Measurements from ENCODE around the gene SNAPC2.
"Not testable (repeated sequence)": the region's sequence is repeated elsewhere in the genome, so short reads cannot be mapped to it uniquely, and the experiment has no call there.

Gene SNAPC2

DNA sequence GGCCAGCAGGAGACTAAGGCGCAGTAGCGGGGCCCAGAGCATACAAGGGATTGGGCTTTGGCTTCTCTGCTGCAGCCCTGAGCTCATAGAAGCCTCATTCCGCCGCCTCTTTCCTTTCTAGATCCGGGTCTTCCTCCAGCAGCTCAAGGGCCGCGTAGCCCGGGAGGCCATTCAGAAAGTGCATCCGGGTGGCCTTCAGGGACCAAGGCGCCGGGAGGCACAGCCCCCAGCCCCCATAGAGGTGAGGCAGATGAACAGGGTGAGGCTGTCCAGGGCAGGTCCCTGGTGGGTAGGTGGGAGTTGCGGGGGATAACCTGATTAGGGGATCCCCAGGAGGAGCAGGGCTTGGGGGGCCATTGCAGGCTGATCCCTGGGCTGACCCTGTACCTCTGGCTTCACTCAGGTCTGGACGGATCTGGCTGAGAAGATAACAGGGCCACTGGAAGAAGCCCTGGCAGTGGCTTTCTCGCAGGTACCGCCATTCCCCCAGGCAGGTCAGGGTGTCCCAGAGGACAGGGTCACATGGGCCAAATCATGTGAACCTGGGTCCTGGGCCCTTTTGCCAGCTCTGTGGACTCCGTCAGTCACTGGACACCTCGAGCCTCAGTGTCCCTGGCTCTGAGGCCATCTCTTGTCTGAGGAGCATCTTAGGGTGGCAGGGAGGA lies 1.3 kb downstream of the SNAPC2 start:
- DNase-seq (ENCODE audit: low read depth) = no peak

DNA sequence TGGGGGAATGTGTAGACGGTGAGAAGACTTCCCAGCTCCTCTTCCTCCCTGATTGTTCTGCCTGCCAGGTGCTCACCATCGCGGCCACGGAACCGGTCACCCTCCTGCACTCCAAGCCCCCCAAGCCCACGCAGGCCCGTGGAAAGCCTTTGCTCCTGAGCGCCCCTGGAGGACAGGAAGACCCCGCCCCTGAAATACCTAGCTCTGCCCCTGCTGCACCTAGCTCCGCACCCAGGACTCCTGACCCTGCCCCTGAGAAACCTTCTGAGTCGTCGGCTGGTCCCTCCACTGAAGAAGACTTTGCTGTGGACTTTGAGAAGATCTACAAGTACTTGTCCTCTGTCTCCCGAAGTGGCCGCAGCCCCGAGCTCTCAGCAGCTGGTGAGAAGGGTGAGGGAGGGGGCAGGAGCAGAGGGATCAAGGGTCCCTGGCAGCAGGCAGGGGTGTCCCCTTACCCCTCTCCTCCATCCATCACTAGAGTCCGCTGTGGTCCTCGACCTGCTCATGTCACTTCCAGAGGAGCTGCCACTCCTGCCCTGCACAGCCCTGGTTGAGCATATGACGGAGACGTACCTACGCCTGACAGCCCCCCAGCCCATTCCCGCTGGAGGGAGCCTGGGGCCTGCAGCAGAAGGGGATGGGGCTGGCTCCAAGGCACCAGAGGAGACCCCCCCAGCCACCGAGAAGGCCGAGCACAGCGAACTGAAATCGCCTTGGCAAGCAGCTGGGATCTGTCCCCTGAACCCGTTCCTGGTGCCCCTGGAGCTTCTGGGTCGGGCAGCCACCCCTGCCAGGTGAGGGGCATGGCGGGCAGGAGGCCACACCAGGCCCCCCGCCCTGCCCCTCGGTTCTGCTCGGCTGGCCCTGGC lies 2.1 kb downstream of the SNAPC2 start:
- DNase-seq (ENCODE audit: low read depth) = no peak

DNA sequence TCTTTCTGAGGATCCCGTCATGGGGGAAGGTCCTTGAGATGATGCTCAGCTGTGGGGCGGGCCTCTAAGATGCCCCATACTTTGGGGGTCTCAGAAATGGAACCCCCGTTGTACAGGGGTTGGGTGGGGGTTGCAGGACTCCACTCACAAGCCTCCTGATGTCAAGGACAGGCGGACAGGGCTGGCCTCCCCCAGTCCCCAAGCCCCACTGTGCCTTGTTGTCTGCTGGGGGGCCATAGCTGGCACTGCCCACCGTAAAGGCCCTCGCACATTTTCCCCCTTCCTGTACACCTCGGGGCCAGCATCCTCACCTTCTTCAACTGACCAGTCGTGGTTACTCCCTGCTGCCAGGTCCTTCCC lies 2.7 kb downstream of the SNAPC2 start:
- DNase-seq (ENCODE audit: low read depth) = no peak

DNA sequence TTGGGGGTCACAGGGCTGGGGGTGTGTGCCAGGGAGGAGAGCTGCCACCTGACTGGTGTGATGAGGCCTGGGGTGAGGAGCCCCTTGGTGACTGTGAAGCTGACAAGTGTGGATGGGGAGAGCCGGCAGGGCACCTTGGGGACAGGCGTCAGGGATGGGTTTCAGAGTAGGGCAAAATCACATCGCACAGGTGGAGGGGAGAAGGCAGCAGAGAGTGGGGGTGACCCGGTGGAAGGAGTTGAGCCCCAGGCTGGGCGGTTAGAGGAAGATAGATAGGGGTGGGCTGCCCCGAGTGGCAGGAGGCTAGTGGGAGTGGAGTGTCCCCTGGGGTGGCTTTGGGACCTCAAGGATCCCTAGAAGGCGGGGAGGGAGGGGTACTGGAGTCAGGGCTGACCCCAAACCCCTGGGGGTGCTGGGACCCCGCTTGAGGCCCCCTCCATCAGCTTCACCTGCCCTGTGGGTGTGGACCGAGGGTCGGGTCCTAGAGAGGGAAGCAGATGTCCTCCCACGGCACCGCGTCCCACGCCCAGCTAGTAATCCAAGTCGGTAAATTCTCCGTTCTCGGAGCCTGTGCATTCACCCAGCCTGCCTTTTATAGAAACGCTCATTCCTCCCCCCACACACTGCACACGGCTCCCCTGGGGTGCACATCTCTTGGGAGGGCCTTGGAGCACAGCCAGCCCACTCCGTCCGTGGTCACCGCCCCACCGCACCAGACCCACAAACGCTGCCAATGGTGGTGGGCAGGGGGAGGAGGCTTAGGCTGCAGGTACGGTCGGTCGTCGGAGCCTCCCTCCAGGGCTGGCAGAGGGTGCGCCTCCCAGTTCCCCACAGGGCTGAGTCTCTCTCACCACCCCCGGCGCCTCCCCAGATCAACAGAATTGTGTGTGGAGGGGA lies 3.4 kb downstream of the SNAPC2 start:
- no peak for DNase-seq (ENCODE audit: low read depth)

DNA sequence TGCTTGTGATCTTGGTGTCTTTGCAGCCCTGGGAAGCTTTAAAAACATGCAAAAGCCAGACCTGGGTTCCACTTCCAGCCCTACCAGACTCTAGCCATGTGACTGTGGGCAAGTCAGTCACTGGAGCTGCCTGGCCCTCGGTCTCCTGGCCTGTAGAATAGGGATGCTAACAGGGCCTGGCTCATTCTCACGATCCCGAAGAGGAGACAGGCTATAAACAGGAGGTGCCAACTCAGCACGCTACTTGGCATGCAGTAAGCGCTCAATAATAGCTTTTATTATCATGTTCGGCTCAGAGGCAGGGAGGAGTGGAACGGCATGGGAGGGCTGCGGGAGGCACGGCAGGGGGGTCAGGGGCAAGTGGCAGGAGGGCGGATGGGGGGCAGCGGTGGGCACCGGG lies 4.1 kb downstream of the SNAPC2 start:
- DNase-seq (ENCODE audit: low read depth) = no peak

DNA sequence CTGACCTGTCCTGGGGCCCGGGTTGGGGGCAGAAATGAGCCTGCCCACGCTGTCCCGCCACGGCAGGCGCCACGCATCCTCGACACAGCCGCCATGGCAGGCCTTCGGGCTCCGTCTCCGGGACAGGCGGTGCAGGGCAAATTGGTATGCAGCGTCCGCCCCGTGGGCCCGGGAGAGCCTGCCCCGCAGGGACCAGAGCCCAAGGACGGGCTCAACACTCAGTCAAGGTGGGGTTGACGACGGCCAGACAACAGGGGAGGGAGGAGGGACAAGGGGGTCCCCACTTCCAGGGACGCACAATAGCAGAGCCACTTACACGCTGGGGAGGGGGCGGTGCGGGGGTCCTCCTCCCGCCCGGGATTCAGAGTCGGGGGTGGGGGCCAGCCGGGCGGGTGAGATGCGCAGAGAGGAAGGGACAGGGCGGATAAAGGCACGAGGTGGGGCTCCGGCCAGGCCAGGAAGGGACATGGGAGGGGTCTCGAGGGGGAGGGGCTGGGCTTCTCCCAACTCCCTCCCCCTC lies 4.6 kb downstream of the SNAPC2 start:
- no peak for DNase-seq (ENCODE audit: low read depth)

DNA sequence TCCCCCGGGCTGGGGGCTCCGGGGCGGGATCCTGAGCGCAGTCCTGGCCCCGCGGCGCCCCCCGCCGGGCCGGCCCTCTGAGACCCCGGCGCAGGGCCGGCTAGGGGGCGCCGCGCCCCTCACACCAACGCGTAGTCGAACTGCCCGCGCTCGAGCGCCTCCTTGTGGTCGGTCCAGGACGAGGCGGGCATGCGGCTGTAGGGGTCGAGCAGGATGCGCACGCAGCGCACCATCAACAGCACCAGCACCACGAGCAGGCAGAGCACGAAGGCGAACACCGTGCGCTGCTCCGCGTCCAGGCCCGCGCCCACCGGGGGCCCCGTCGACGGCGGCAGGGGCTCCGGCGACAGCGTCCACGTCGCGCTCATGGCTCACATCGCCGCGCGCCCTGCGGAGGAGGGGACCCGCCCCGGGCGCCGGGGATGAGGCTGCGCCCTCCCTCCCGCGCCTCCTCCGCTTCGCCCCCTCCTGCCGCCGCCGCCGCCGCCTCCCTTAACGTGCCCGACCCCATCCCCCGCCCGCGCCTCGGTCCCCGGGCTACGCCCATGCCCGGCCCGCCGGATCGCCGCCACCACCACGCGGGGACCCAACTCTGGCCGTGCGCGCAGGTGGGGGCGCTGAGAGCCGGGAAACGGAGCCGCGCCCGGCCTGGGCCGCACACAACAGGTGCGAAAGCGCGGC lies 5.2 kb downstream of the SNAPC2 start:
- DNase-seq (ENCODE audit: low read depth) = peak; percentile 56

DNA sequence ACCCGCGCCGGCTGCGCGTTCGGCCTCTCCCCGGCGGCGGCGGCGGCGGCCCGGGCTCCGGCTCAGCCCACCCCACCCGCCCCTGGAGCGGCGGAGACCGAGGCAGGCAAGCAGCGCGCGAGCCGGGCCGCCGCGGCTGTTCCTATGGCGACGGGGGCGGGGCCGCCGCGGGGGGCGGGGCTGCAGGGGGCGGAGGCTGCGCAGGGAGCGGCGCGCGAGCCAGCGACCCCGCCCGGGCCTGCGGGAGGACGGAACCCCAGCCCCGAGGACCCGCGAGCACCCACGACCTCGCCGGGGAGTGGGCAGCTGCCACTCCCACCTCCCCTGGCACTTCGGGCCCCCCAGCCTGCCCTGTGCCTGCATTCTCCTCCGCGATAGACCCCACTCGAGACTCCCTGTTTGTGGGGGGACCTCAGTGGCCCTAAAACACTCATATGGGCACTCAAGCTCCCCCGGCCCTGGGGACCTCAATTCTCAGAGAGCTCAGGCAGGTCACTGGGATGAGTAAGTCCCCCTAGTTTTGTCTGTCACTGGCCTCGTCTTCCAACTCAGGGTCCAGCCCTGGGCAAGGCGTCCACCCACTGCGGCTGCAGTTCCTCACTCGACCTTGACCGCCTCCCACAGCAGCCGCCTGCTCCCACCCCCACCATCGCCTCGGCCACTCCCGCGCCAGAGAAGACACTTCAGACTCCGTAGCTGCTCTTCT lies 6.0 kb downstream of the SNAPC2 start, which contains the start of gene CTXN1:
Gene CTXN1 (minus strand): TSS at position 115 of the 706 bp plus-strand sequence. CDS start 597 bp downstream, outside the sequence.
- DNase-seq (ENCODE audit: low read depth) = peak; percentile 79

DNA sequence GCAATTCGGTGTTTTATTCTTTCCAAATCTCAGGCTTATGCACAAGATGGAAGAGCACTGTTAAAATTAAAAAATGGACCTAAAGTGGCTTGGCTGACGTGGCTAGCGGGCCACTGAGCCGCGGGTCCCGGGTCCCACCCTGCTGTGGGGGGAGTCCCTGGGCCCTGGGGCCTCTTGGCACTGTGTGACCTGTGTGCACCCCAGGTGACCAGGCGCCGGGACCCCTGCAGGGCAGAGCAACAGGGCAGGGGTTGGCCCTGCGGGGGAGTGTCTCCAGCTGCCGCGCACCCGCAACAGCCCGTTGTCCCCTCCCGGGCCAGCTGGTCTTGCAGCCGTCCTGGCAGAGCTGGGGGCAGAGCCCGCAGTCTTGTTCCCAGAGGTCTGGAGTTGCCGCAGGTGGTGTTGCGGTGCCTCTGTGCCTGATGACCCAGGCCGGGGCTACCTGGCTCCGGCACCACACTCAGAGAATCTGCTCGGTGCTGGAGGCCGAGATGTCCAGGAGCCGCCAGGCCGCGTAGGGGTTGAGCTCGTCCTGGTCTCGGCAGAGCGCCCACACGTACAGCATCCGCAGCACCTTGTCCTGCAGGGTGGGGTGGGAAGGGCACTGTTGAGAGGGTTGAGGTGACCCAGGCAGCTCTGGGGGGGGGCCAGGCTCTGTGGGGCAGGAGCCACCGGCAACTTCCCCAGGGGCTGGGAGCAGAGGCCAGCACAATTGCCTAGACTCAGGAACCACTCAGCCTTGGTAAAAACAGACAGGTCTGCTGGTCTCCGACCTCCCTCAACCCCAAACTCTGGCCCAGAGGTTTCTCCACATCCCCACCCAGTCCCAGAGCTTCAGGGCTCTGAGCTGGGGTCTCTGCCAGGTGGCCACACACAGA lies 6.8 kb downstream of the SNAPC2 start:
- DNase-seq (ENCODE audit: low read depth) = no peak

DNA sequence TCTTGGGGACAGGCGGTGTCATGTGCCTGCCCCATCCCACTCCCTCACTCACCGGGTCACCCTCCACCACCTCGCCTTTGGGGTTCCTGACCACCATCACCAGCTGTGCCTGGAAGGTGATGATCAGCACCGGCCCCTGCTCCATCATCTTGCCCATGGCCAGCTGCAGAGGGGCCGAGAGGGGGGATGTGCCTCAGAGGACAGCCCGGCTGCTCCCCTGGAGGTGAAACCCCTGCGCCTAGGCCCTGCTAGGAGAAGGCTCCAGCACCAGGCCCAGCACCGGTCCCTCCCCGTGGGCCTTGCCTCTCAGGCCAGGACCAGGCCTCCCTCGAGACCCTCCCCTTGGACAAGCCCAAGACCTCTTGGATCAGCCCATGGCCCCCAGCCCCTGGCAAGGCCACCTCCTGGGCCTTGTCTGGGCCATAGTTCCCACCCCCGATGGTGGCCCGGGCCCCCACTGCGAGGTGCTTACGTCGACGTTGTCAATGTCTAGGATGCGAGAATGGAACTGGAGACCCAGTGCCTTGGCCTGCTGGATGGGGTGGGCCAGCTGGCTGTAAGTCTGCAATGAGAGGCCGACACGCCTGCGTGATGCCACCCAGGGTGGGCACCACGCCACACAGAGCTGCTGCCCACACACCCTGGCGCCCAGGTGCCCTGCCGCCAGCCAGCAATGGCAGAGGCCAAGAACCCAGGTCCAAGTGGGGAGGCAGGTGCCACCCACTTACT lies 7.6 kb downstream of the SNAPC2 start:
- no peak for DNase-seq (ENCODE audit: low read depth)

DNA sequence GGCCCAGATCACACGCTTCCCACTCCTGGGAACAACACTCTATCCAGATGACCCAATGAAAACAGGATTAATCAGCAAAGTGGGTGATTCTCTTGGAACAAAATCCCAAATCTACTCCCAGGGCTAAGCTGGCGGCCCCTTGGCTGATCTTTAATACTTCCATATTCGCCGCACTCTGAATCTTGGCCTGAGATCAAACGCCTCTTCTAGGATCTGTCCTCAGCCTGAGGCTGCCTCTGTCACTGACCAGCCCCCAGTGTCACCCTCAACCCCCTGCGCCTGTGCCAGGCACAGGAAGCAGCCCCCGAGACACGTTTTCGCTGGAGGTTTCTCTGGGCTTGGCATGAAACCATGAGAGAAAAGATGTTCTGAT lies 8.2 kb downstream of the SNAPC2 start:
- DNase-seq (ENCODE audit: low read depth) = no peak

DNA sequence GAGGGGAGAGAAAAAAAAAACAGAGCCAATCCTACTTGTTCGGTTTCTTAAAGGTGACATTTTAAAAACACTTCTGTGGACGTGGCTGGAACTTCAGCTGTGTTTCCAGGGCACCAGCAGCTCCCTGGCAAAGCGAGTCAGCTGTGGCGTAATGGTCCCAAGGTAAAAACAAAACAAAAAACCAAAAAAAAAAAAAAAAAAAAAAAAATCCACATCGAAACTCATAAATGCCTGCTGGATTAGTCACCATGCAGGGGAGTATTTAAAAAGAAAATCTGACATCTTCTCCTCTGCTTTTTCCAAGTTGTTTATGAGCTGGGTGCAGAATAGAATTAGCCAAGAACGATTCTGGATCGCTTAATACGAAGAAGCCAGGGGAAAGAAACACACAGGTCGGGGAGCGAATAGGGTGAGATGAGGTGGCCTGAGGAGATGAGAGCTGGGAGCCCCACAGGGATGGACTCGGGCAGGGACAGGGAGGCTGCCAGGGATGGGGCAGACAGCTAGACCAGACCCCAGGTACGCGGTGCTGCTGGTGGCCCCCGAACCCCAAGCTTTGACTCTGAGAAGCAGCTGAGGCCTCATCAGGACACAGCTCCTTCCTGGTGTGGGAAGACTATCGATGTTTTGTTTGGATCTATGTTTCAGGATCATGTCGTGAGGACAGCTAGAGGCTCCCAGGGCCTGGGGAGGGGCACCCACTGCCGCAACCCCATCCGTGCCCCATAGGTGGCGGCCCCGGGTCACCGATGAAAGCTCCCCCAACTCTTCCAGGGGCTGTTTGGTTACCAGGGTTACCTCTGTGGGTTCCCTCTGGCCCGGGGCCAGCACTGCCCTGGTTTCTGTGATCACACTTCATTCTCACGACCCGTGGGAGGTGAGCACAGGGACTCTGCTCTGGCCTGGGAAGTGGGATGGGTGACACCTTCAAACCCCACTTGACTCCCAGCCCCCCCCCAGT lies 8.9 kb downstream of the SNAPC2 start:
- no peak for DNase-seq (ENCODE audit: low read depth)

DNA sequence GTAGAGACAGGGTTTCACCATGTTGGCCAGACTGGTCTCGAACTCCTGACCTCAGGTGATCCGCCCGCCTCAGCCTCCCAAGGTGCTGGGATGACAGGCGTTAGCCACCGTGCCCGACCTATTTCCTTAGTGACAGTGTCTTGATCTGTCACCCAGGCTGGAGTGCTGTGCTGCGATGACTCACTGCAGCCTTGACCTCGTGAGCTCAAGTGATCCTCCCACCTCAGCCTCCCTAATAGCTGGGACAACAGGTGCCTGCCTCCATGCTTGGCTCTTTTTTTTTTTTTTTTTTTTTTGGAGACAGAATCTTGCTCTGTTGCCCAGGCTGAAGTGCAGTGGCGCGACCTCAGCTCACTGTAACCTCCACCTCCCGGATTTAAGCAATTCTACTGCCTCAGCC lies 9.9 kb downstream of the SNAPC2 start:
- DNase-seq (ENCODE audit: low read depth) = not testable (repeated sequence)

DNA sequence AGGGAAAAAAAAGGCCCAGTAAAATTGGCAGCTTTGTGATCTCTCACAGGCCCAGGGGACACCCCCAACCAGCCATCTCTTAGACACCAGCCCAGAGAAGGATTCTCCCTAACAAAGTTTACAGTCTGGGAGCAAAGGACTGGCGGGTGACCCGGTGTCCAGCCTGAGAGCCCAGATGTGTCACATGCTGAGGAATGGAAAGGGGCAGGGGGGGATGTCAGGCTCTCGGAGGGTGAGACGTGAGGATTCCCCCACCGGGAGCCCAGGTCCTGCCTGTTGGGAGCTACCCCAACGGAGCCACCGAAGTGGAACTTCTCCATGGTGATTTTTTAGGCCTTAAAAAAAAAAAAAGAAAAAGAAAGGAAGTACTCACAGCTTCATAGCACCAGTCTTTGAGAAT lies 10.6 kb downstream of the SNAPC2 start:
- no peak for DNase-seq (ENCODE audit: low read depth)

DNA sequence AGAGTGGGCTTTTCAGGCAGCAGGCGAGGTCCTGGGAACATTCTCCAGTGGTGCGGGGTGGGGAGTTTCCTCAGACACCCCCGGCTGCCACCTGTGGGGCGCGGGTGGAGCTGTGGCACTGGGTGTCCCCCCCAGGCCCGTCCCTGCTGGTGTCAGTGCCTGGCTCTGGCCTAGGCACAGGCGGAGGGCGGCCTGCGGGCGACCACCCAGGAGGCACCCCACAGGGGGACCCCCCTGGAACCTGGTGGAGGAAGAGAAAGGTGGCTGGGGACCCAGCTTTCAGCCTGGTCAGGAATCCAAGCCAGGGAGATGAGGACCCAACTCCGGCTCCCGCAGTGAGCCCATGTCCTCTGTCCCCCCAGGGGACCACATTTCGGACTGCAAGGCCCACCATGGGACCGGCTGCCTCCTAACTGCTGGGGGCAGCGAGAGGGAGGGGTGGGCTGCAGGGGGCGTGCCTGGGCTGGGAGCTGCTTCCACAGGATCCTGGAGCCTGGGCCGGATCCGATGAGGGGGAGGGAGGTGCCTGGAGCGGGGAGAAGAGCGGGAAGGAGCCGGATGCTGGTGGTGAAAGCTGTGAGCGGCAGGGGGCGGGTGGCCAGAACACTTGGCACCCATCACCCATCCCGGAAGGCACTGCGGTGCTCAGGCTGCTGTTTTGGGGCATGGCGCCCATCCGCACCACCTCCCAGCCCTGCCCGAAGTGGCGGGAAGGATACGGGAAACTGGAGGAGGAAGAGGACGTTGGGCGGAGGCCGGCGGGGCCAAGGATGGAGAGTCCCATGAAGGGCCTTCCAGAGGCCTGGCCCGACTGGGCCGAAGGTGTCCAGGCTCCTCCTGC lies 11.3 kb downstream of the SNAPC2 start:
- no peak for DNase-seq (ENCODE audit: low read depth)

DNA sequence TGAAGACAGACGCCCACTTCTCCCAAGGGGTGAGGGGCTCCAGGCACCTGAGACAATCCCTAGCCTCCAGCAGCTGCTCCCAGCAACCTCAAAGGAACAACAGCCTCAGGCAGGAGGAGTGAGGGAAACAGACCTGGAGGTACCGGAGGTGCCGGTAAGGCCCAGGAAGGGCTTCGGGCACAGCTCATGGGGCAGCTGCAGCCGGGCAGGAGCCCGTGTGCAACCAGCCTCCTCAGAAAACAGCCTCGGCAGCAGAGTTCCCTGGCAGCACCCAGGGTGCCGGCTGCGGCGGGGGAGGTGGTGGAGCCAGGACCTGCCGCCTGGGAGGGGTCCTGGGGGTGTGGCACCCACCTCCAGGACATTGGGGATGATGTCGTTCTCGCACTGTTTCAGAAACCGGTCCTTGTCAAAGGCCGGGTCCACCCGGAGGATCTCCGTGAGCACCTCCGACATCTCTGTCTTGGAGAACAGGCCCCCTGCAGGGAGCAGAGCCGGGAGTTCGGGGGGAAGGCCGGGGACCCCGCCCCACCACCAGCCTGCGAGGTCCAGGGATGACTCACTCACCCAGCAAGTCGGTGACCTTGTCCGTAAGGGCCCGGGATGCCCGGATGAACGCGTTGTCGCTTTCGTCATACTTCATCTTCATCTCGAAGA lies 12.3 kb downstream of the SNAPC2 start:
- DNase-seq (ENCODE audit: low read depth) = no peak

DNA sequence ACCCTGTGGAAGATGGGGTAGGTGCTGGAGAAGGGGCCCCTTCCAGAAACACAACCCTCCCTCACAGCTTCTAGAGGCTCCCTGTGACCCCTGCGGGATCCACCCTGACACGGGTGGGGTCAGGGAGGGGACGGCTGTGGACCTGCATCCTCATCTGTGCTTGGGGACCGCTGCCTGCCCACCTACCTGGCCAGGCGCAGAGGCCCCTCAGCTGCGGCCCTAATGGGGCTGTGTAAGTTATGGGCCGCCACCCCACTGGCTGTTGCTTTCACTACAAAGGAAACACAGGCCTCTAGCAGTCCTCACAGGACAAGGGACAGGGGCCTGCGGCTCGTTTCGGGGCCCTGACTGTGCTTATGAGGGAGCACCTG lies 12.8 kb downstream of the SNAPC2 start:
- no peak for DNase-seq (ENCODE audit: low read depth)

Measured in stimulated activated CD8-positive, alpha-beta memory T cell treated with anti-CD3 and anti-CD28 coated beads, Interleukin-15, amount 100 ng/mL, for 24 hours (primary cell).